HUES48 (cell line): ENCODE measurements around the gene TFAP2E.

Experiments
- H3K27ac ChIP-seq: one replicate; pipeline ENCODE4 v1.7.0; 2013; ENCODE audit warnings: low read depth, low read length, inconsistent platforms
- H3K27me3 ChIP-seq: 2 replicates; pipeline ENCODE4 v1.6.1; 2013; ENCODE audit warnings: mild to moderate bottlenecking, low read length; ENCODE audit not compliant: control insufficient read depth, insufficient read depth
- H3K36me3 ChIP-seq: 2 replicates; pipeline ENCODE4 v1.6.1; 2013; ENCODE audit warnings: low read length; ENCODE audit not compliant: control insufficient read depth, insufficient read depth
- H3K4me1 ChIP-seq: 2 replicates; pipeline ENCODE4 v1.6.1; 2013; ENCODE audit warnings: mild to moderate bottlenecking, low read length; ENCODE audit not compliant: control insufficient read depth, insufficient read depth
- H3K4me3 ChIP-seq: 2 replicates; pipeline ENCODE4 v1.5.1; 2013; ENCODE audit warnings: mild to moderate bottlenecking, low read depth, low read length
- H3K9ac ChIP-seq: 2 replicates; pipeline ENCODE4 v1.6.1; 2013; ENCODE audit warnings: mild to moderate bottlenecking, low read depth, low read length, moderate library complexity
- H3K9me3 ChIP-seq: 2 replicates; pipeline ENCODE4 v1.6.1; 2013; ENCODE audit warnings: low read length; ENCODE audit not compliant: control insufficient read depth, insufficient read depth

Gene TFAP2E

GRCh38 chr1:35573198-35574124 lies at the start of gene TFAP2E:
TSS of gene TFAP2E (plus strand) at chr1:35573314. CDS start at chr1:35573578, 264 bp downstream.
- peaks cover 94% of the 10 kb centered on the region for H3K27me3 ChIP-seq
- peak within 1 kb of the TSS; percentile 69 for H3K4me3 ChIP-seq
- H3K9ac ChIP-seq: no peak within 1 kb of the TSS

GRCh38 chr1:35524106-35524505 lies 49.0 kb upstream of the TFAP2E start:
- Histone ChIP-seq H3K9ac (no peak overlapping the region), H3K4me1 (peaks cover 17% of the 10 kb centered on the region), H3K27me3 (no peaks in the 10 kb centered on the region), H3K9me3 (no peaks in the 10 kb centered on the region), H3K27ac (no peak overlapping the region), H3K4me3 (no peak overlapping the region), H3K36me3 (no peaks in the 10 kb centered on the region)

More at GRCh38 chr1:35573198-35574124, at the start of gene TFAP2E:
- Histone ChIP-seq H3K4me1 (peaks cover 21% of the 10 kb centered on the region), H3K27ac (no peak within 1 kb of the TSS), H3K36me3 (no peaks in the 10 kb centered on the region), H3K9me3 (no peaks in the 10 kb centered on the region)

GRCh38 chr1:35530168-35530567 lies 42.9 kb upstream of the TFAP2E start:
- Histone ChIP-seq H3K9me3 (no peaks in the 10 kb centered on the region; the same call in 1 of the 2 replicates), H3K36me3 (peaks cover 21% of the 10 kb centered on the region), H3K4me3 (no peak overlapping the region), H3K9ac (no peak overlapping the region), H3K4me1 (peaks cover 13% of the 10 kb centered on the region), H3K27ac (no peak overlapping the region), H3K27me3 (no peaks in the 10 kb centered on the region)

GRCh38 chr1:35530946-35531345 lies 42.2 kb upstream of the TFAP2E start:
- Histone ChIP-seq H3K4me3 (no peak overlapping the region), H3K36me3 (peaks cover 21% of the 10 kb centered on the region), H3K9me3 (no peaks in the 10 kb centered on the region; the same call in 1 of the 2 replicates)

GRCh38 chr1:35531368-35531767 lies 41.7 kb upstream of the TFAP2E start:
- Histone ChIP-seq H3K9me3 (no peaks in the 10 kb centered on the region; the same call in 1 of the 2 replicates), H3K4me3 (no peak overlapping the region), H3K4me1 (peaks cover 24% of the 10 kb centered on the region), H3K27me3 (no peaks in the 10 kb centered on the region), H3K36me3 (peaks cover 21% of the 10 kb centered on the region), H3K27ac (no peak overlapping the region), H3K9ac (no peak overlapping the region)

More at GRCh38 chr1:35530946-35531345, 42.2 kb upstream of the TFAP2E start:
- Histone ChIP-seq H3K4me1 (peaks cover 20% of the 10 kb centered on the region), H3K27ac (no peak overlapping the region), H3K9ac (no peak overlapping the region), H3K27me3 (no peaks in the 10 kb centered on the region)

GRCh38 chr1:35532497-35533223 lies 40.5 kb upstream of the TFAP2E start:
- no peaks in the 10 kb centered on the region; the same call in 1 of the 2 replicates for H3K9me3 ChIP-seq
- H3K27me3 ChIP-seq: no peaks in the 10 kb centered on the region
- peaks cover 21% of the 10 kb centered on the region for H3K36me3 ChIP-seq
- H3K4me3 ChIP-seq: no peak overlapping the region
- H3K4me1 ChIP-seq: peaks cover 36% of the 10 kb centered on the region
- no peak overlapping the region for H3K9ac ChIP-seq
- H3K27ac ChIP-seq: no peak overlapping the region

- peaks cover 21% of the 10 kb centered on the region for H3K36me3 ChIP-seq
- H3K27me3 ChIP-seq: no peaks in the 10 kb centered on the region
- no peak overlapping the region for H3K9ac ChIP-seq
- peaks cover 40% of the 10 kb centered on the region for H3K4me1 ChIP-seq
- H3K27ac ChIP-seq: no peak overlapping the region
- H3K9me3 ChIP-seq: no peaks in the 10 kb centered on the region; the same call in 1 of the 2 replicates
- H3K4me3 ChIP-seq: no peak overlapping the region
These were observed 39.5 kb upstream of the TFAP2E start for GRCh38 chr1:35533586-35533985.

GRCh38 chr1:35535243-35535642 lies 37.9 kb upstream of the TFAP2E start:
- no peak overlapping the region for H3K9ac ChIP-seq
- H3K27ac ChIP-seq: peak overlapping the region; percentile 49
- no peaks in the 10 kb centered on the region for H3K27me3 ChIP-seq
- H3K4me1 ChIP-seq: peaks cover 54% of the 10 kb centered on the region
- H3K4me3 ChIP-seq: no peak overlapping the region
- no peaks in the 10 kb centered on the region; the same call in 1 of the 2 replicates for H3K9me3 ChIP-seq
- peaks cover 17% of the 10 kb centered on the region for H3K36me3 ChIP-seq

- H3K9me3 ChIP-seq: no peaks in the 10 kb centered on the region
- 0 out of 2 replicates have a peak, but pooled peaks cover 6% of the 10 kb centered on the region for H3K36me3 ChIP-seq
- H3K4me1 ChIP-seq: peaks cover 54% of the 10 kb centered on the region
- peak overlapping the region; percentile 49 for H3K27ac ChIP-seq
- H3K27me3 ChIP-seq: no peaks in the 10 kb centered on the region
- H3K4me3 ChIP-seq: no peak overlapping the region
- H3K9ac ChIP-seq: no peak overlapping the region
These were observed 36.5 kb upstream of the TFAP2E start for GRCh38 chr1:35536556-35537162.

GRCh38 chr1:35537806-35538205 lies 35.3 kb upstream of the TFAP2E start:
- no peak overlapping the region for H3K4me3 ChIP-seq
- peaks cover 54% of the 10 kb centered on the region for H3K4me1 ChIP-seq
- no peak overlapping the region for H3K27ac ChIP-seq
- no peak overlapping the region for H3K9ac ChIP-seq
- H3K36me3 ChIP-seq: peaks cover 14% of the 10 kb centered on the region
- no peaks in the 10 kb centered on the region for H3K9me3 ChIP-seq
- no peaks in the 10 kb centered on the region for H3K27me3 ChIP-seq
